HepG2 (cell line): ENCODE data around the gene RPL34. TPM values are rescaled to one million over a fixed set of nuclear protein-coding genes. Genes with fewer than 3 reads are reported as not detected.
A peak's percentile ranks its signal among the peaks of the same experiment; 100 is the strongest.

Source experiments
- GPN1 ChIP-seq: sonication (generic); formaldehyde crosslinking; IDR thresholded peaks from 2 replicates; pipeline ENCODE4 v1.5.1; 2020; ENCODE audit warnings: missing genetic modification reagents, borderline replicate concordance
- JARID2 ChIP-seq: sonication (generic); formaldehyde crosslinking; IDR thresholded peaks from 2 replicates; pipeline ENCODE4 v1.8.1; 2023; ENCODE audit warnings: missing genetic modification reagents, inconsistent platforms; ENCODE audit not compliant: insufficient replicate concordance
- MBD4 ChIP-seq: IDR thresholded peaks from 2 replicates; pipeline ENCODE4 v1.6.1; 2012; ENCODE audit warnings: low read length, inconsistent platforms, borderline replicate concordance
- PBX2 ChIP-seq: IDR thresholded peaks from 2 replicates; pipeline ENCODE4 v1.6.1; 2016; ENCODE audit warnings: control low read depth
- PCBP1 ChIP-seq: fragments of 200-400 bp; formaldehyde crosslinking; IDR thresholded peaks from 2 replicates; pipeline ENCODE4 v1.6.1; 2017; ENCODE audit warnings: mild to moderate bottlenecking, low read depth, low read length, borderline replicate concordance
- SNAI1 ChIP-seq: sonication (generic); formaldehyde crosslinking; IDR thresholded peaks from 2 replicates; pipeline ENCODE4 v1.5.0; 2020; ENCODE audit warnings: mild to moderate bottlenecking, missing genetic modification reagents, borderline replicate concordance
- SOX13 ChIP-seq, 3 experiments: fragments of 450-650 bp in 1 of 3; sonication (generic) in 1 of 3; formaldehyde crosslinking in 1 of 3; IDR thresholded peaks in 2 of 3; conservative IDR thresholded peaks in 1 of 3; 2 replicates each; pipeline versions ENCODE4 v1.5.0 to v1.6.1; 2016 to 2020; ENCODE audit warnings: antibody characterized with exemption in 1 of 3, mild to moderate bottlenecking in 1 of 3, missing compliant biosample characterization in 1 of 3, missing genetic modification reagents in 1 of 3, moderate library complexity in 1 of 3
- TCF7L2 ChIP-seq: IDR thresholded peaks from 2 replicates; pipeline ENCODE4 v1.6.1; 2011; ENCODE audit warnings: mild to moderate bottlenecking, low read depth, low read length, moderate library complexity
- TFDP1 ChIP-seq: IDR thresholded peaks from 2 replicates; pipeline ENCODE4 v1.6.1; 2016; ENCODE audit warnings: missing compliant biosample characterization, missing genetic modification reagents, borderline replicate concordance
- ZNF317 ChIP-seq: sonication (generic); formaldehyde crosslinking; IDR thresholded peaks from 2 replicates; pipeline ENCODE4 v1.5.0; 2020; ENCODE audit warnings: mild to moderate bottlenecking, missing genetic modification reagents
- ZNF414 ChIP-seq: sonication (generic); formaldehyde crosslinking; IDR thresholded peaks from 2 replicates; pipeline ENCODE4 v1.5.0; 2020; ENCODE audit warnings: missing genetic modification reagents
- ZNF44 ChIP-seq: sonication (generic); formaldehyde crosslinking; IDR thresholded peaks from 2 replicates; pipeline ENCODE4 v1.5.1; 2020; ENCODE audit warnings: mild to moderate bottlenecking, missing genetic modification reagents
- ZNF576 ChIP-seq: sonication (generic); formaldehyde crosslinking; IDR thresholded peaks from 2 replicates; pipeline ENCODE4 v1.4.0; 2020; ENCODE audit warnings: mild to moderate bottlenecking, missing genetic modification reagents
- ZNF639 ChIP-seq: conservative IDR thresholded peaks from 2 replicates; pipeline ENCODE4 v1.6.1; 2018; ENCODE audit warnings: missing genetic modification reagents
- ZNF737 ChIP-seq: sonication (generic); formaldehyde crosslinking; IDR thresholded peaks from 2 replicates; pipeline ENCODE4 v1.5.0; 2020; ENCODE audit warnings: missing genetic modification reagents, mild to moderate bottlenecking, borderline replicate concordance
- ZNF891 ChIP-seq: sonication (generic); formaldehyde crosslinking; IDR thresholded peaks from 2 replicates; pipeline ENCODE4 v1.5.0; 2020; ENCODE audit warnings: mild to moderate bottlenecking, missing genetic modification reagents
- ZSCAN21 ChIP-seq: sonication (generic); formaldehyde crosslinking; IDR thresholded peaks from 2 replicates; pipeline ENCODE4 v1.8.0; 2022; ENCODE audit warnings: mild to moderate bottlenecking, missing genetic modification reagents, moderate library complexity, borderline replicate concordance
- polyA plus RNA-seq, 8 experiments: library from polyadenylated mRNA; depleted of rRNA in 3 of 8; stranded (reverse) in 7 of 8; unstranded in 1 of 8; fragments of >200 nt; fragmentation: Illumina TruSeq in 4 of 8; extraction: Trizol in 4 of 8; gene quantifications; 2 replicates each; pipeline versions ENCODE4 v1.2.1 to v1.2.3, GENCODE V29; 2011 to 2016; ENCODE audit warnings: low read depth in 4 of 8, missing spikeins in 1 of 8, mixed read lengths in 1 of 8; ENCODE audit not compliant: insufficient read depth in 1 of 8
- total RNA-seq, 5 experiments: library from RNA; depleted of rRNA; stranded (reverse); fragments of >200 nt; fragmentation: Illumina TruSeq; extraction: Trizol; gene quantifications; 2 replicates each; pipeline ENCODE4 v1.2.3, GENCODE V29; 2016; ENCODE audit warnings: low read depth in 1 of 5
- TF ChIP-seq, protein P1 (sequence below): sonication (generic); formaldehyde crosslinking; IDR thresholded peaks from 2 replicates; pipeline ENCODE4 v1.4.0; 2020; ENCODE audit warnings: mild to moderate bottlenecking, missing genetic modification reagents
- TF ChIP-seq, protein P2 (sequence below): sonication (generic); formaldehyde crosslinking; IDR thresholded peaks from 2 replicates; pipeline ENCODE4 v1.4.0; 2020; ENCODE audit warnings: missing genetic modification reagents

The RPL34 gene
- total and polyA plus RNA-seq, 2 of the 13 experiments (the other 11 are each of a cell fraction or from before 2014, with no cell fraction given): 2,235 to 3,985 TPM

GRCh38 chr4:108620101-108620932, at the start of gene RPL34 (continued):
- no peak for TF ChIP-seq PCBP1
- TF ChIP-seq MBD4: no peak
- TF ChIP-seq TCF7L2: no peak
- TF ChIP-seq ZSCAN21 (CRISPR knock-in tag): no peak
- TF ChIP-seq ZNF737 (CRISPR knock-in tag): no peak; the same call in 1 of the 2 replicates
- TF ChIP-seq SNAI1 (CRISPR knock-in tag): no peak
- TF ChIP-seq, protein P1, sequence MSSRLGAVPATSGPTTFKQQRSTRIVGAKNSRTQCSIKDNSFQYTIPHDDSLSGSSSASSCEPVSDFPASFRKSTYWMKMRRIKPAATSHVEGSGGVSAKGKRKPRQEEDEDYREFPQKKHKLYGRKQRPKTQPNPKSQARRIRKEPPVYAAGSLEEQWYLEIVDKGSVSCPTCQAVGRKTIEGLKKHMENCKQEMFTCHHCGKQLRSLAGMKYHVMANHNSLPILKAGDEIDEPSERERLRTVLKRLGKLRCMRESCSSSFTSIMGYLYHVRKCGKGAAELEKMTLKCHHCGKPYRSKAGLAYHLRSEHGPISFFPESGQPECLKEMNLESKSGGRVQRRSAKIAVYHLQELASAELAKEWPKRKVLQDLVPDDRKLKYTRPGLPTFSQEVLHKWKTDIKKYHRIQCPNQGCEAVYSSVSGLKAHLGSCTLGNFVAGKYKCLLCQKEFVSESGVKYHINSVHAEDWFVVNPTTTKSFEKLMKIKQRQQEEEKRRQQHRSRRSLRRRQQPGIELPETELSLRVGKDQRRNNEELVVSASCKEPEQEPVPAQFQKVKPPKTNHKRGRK (CRISPR knock-in tag): no peak
- no peak for TF ChIP-seq ZNF44 (CRISPR knock-in tag)
- TF ChIP-seq, protein P2, sequence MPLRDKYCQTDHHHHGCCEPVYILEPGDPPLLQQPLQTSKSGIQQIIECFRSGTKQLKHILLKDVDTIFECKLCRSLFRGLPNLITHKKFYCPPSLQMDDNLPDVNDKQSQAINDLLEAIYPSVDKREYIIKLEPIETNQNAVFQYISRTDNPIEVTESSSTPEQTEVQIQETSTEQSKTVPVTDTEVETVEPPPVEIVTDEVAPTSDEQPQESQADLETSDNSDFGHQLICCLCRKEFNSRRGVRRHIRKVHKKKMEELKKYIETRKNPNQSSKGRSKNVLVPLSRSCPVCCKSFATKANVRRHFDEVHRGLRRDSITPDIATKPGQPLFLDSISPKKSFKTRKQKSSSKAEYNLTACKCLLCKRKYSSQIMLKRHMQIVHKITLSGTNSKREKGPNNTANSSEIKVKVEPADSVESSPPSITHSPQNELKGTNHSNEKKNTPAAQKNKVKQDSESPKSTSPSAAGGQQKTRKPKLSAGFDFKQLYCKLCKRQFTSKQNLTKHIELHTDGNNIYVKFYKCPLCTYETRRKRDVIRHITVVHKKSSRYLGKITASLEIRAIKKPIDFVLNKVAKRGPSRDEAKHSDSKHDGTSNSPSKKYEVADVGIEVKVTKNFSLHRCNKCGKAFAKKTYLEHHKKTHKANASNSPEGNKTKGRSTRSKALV: no peak
- no peak for TF ChIP-seq ZNF639
- no peak for TF ChIP-seq ZNF317 (CRISPR knock-in tag)
- no peak for TF ChIP-seq SOX13 (IDR thresholded peaks at IDR 0.05)
- no peak; a peak in 1 of 4 replicates for TF ChIP-seq SOX13 (CRISPR knock-in tag; conservative IDR thresholded peaks at IDR 0.05 in 1 of 2, IDR thresholded peaks at IDR 0.05 in 1 of 2)
- TF ChIP-seq TFDP1 (CRISPR knock-in tag): no peak
- no peak for TF ChIP-seq GPN1
- TF ChIP-seq JARID2 (CRISPR knock-in tag): no peak
- 0 out of 2 replicates have a peak, but pooled peaks have one; percentile 65 for TF ChIP-seq ZNF414 (CRISPR knock-in tag)
- peak; percentile 68; the same call in 1 of the 2 replicates for TF ChIP-seq ZNF891
- no peak for TF ChIP-seq ZNF576 (CRISPR knock-in tag)
- TF ChIP-seq PBX2 (CRISPR knock-in tag): no peak
